DND-41 (cell line): ENCODE results near the gene IPO11.

ENCODE experiments used
- CTCF ChIP-seq: IDR thresholded peaks from 2 replicates; pipeline ENCODE4 v1.5.1; 2012; ENCODE audit warnings: borderline replicate concordance, low read length, moderate library complexity, mild to moderate bottlenecking; ENCODE audit not compliant: poor library complexity, severe bottlenecking; ENCODE audit errors: extremely low read depth
- EZH2 ChIP-seq: IDR thresholded peaks from 3 replicates; pipeline ENCODE4 v1.6.1; 2012; ENCODE audit warnings: borderline replicate concordance, low read depth, mild to moderate bottlenecking, moderate library complexity, low read length, inconsistent platforms; ENCODE audit not compliant: severe bottlenecking

- TF ChIP-seq CTCF (no peak), EZH2 (no peak)
Observed at GRCh38 chr5:62457071-62457470, 44.5 kb downstream of the IPO11 start.
